GM19438 (cell line): ENCODE measurements around the gene CAPNS2.

Experiments used
- ATAC-seq: cut with Tn5 transposase; IDR thresholded peaks from one replicate; pipeline ENCODE4 v1.9.1; 2021; ENCODE audit warnings: low read depth; ENCODE audit not compliant: unreplicated experiment

Gene CAPNS2

DNA sequence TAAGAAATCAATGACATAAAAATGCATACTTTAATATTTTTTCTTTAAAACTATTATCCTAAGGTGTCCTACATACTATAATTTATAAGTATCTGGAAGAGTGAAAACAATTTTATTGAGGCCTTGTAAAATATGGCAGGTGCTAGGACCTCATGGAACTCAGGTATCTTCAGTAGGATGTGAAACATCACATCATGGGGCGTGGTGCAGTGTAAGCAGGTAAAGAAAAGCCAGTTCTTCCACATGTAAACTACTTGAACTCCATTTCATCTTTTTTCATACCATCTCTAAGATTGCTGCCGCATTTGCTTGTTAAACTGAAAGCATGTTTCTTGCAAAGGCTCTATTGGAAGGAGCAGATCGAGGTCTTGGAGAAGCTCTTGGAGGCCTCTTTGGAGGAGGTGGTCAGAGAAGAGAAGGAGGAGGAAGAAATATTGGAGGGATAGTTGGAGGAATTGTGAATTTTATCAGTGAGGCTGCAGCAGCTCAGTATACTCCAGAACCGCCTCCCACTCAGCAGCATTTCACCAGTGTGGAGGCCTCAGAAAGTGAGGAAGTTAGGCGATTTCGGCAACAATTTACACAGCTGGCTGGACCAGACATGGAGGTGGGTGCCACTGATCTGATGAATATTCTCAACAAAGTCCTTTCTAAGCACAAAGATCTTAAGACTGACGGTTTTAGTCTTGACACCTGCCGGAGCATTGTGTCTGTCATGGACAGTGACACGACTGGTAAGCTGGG is at the start of gene CAPNS2:
CAPNS2 (plus strand) TSS at position 253 of the 744 bp plus-strand sequence; CDS start at position 326, 73 bp downstream.
- ATAC-seq = no peak

DNA sequence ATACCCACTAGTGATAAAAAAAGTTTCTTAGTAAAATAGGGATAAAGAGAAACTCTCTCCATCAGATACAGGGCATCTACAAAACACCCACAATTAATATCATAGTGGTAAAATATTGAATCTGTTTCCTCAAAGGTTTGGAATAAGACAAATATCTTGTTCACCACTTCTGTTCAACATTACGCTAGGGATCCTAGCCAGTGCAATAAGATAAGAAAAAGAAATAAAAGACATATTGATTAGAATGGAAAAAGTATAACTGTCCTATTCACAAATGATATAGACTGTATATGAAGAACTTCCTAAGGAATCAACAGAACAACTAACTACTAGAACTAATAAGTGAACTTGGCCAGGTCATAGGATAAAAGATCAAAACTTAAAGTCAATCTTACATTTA is 44.7 kb upstream of the CAPNS2 start:
- no peak for ATAC-seq

DNA sequence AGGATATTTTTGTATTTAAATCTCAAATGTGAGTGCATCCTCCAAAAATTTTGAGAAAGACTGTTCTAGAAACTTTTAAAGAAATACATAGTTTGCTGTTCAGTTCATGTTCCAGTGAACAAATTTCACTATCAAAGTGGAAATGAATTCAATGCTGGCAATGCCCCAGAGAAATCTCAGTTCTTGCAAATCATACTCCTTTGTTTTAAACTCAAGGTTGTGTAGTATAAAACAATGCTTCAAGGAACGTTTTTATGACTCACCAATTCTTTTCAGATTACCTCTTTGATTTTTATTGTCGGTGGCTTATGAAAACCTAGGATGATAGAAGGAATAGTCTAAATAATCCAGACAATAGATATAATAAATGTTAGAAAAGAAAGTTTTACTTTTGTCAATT is 40.0 kb upstream of the CAPNS2 start:
- no peak for ATAC-seq

GRCh38 chr16:55527885-55528284 is 38.6 kb upstream of the CAPNS2 start:
- no peak for ATAC-seq

GRCh38 chr16:55529018-55529417 is 37.5 kb upstream of the CAPNS2 start:
- no peak for ATAC-seq

DNA sequence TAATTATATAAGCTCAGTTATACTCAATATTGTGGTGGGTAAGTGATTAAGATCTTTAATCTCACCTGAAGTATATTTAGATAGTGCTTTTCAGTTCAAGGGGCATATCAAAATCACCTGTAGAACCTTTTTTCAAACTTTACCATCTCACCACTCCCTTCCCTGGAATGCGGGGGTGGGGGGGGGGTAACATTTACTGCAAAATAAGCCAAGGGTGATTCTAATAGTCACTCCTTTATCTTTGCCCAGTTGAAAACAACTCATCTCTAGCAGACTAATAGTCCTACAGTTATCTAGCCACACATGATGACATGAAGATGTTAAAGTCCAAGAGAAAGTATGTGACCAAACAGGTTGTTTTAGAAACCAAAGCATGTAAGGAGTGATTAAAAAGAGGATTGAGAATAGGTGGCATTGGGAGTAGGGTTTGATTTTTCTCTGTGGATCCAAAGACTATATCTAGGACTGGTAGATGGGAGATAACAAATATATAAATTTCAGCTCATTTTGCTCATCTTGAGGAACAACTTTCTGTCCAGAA is 36.1 kb upstream of the CAPNS2 start:
- no peak for ATAC-seq

GRCh38 chr16:55532227-55532626 is 34.3 kb upstream of the CAPNS2 start:
- no peak for ATAC-seq

- no peak for ATAC-seq
Observed at GRCh38 chr16:55534756-55535155, 31.7 kb upstream of the CAPNS2 start.

DNA sequence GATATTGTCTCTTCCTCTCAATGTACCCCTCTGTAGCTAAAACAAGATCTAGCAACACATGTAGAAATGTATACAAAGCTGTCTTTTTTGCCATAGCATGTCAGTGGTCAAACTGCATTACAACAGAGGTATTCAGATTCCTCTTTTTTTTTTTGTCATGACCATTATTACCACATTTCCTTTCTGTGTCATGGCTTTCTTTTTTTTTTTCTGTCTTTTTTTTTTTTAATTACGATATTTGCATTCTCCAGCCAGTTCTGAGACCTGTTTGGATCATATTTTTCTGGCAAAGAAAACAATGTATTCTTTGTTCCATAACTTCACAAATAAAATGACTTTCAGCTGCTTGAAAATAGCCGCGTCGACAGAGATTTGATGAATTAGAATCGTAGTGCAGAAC is 27.4 kb upstream of the CAPNS2 start:
- no peak for ATAC-seq

- no peak for ATAC-seq
Observed at GRCh38 chr16:55539488-55539887, 27.0 kb upstream of the CAPNS2 start.

DNA sequence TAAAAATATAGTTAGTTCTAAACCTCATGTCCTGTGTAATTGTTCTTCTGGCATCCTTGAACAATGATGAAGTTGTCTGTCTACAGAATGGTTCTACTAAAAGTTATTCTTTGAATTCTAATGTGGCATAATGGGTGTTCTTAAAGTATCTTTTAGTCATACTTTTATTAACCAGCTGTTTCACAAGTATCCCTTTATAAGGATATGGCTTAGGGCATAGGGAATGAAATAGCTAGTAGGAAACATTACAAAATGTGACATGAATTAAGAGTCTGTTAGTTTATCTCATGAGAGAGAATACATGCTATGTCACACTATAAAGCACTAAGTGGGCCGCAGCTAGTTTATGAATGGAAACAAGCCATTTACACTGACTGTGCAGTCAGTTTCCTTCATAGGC is 26.3 kb upstream of the CAPNS2 start:
- no peak for ATAC-seq

GRCh38 chr16:55542459-55543082 is 23.9 kb upstream of the CAPNS2 start:
- no peak for ATAC-seq

GRCh38 chr16:55543472-55543871 is 23.0 kb upstream of the CAPNS2 start:
- no peak for ATAC-seq

- no peak for ATAC-seq
Observed at GRCh38 chr16:55552621-55553020, 13.9 kb upstream of the CAPNS2 start.

DNA sequence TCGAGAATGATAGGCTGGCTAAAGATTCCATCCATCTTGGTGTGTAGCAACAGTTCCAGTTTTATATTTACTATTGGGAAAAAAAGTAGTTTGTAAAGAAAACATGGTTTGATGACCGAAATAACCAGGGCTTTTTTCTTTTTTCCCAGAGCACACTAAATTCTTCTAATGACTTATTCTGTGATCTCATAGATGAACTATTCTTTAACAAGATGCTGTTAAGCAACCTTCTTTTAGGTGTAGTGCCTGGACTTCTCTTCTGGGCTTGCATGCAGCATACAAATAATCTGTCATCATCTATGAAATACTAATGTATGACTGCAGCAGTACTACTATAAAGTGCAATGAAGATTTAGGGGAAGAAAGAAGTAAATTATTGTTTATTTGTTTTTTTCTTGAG is 11.0 kb upstream of the CAPNS2 start:
- ATAC-seq = no peak

GRCh38 chr16:55557186-55557585 is 9.3 kb upstream of the CAPNS2 start:
- no peak for ATAC-seq

DNA sequence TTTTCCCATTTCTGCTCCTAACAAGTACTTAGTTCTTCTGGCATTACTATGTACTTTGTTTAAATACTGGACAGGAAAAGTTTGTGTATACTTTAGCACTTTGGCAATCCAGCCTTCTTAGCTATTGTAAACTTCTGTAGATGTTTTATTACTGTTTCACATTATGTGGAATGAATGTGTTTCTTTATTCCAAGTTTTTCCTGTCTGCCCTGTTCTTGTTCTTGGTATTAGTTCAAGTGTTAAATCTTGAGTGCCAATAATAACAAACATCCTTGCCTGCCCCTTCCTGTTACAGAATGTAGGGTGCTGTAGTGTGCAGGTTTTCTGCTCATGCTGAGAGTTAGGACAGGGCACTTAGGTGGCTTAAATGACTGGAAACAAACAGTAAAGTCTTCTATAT is 7.3 kb upstream of the CAPNS2 start:
- ATAC-seq = no peak

- ATAC-seq = no peak
Observed at GRCh38 chr16:55559933-55560516, 6.5 kb upstream of the CAPNS2 start.

GRCh38 chr16:55561319-55561848 is 5.1 kb upstream of the CAPNS2 start:
- no peak for ATAC-seq

DNA sequence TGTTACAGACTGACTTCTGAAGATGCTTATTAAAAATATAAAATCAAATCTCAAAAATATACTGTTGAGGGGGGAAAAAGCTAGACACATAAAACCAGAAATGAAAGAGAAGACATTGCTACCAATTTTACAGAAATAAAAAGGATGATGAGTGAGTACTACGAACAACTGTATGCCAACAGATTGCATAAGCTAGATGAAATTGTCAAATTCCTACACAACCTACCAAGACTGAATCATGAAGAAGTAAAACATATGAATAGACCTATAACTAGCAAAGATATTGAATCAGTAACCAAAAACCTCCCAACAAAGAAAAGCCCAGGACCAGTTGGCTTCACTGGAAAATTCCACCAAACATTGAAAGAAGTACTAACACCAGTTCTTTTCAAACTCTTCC is 3.5 kb upstream of the CAPNS2 start:
- no peak for ATAC-seq

- ATAC-seq = no peak
Observed at GRCh38 chr16:55563797-55564196, 2.7 kb upstream of the CAPNS2 start.
